ENCODE results near the gene NF2. TPM values are rescaled to one million over a fixed set of nuclear protein-coding genes. Genes with fewer than 3 reads are reported as not detected.

The NF2 gene
- total RNA-seq, 1 experiment from 2014 or later = 40.5 TPM

DNA sequence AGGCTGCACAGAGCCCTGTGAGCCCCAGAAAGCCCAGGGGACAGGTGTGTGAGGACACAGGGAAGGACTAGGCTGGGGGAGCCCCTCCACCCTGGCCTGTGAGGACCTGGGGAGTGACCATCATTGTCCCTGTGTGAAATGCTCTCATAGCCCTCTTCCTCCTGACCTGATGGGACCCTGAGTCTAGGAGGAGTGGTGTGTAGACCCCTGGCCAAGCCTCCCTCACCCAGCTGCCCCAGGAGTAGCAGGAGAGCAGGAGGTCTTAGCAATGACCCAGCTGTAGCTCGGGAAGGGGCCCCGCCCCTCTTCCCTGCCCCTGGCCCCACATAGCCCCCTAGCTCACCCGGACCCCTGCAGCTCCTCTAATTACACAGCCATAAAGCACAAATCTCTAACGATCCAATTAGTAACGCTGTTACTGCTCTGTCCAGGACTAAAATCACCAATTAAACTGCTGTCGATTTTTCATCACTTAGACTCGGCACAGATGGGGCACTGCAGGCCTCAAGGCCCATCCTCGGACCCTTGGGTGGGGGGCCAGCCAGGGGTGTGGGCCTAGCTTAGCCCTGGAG is 109.8 kb downstream of the NF2 start:
- DNase-seq (ENCODE audit: low spot score) = no peak
- intact Hi-C loops (cut with micrococcal nuclease; ENCODE audit: unreplicated experiment) = no loop called here
- Histone ChIP-seq H3K27me3 (replicated peaks; ENCODE audit: insufficient read depth, low read depth, low read length, poor library complexity) (peaks cover 12% of the 10 kb centered on the region), H3K36me3 (ENCODE audit: insufficient read depth, low read length, poor library complexity, severe bottlenecking) (no peaks in the 10 kb centered on the region), H3K9me3 (ENCODE audit: low read depth, low read length, poor library complexity, severe bottlenecking) (no peaks in the 10 kb centered on the region), H3K27ac (ENCODE audit: low read depth, low read length, poor library complexity, severe bottlenecking) (no peak overlapping the region), H3K4me1 (ENCODE audit: insufficient read depth, low read length, poor library complexity, severe bottlenecking) (no peaks in the 10 kb centered on the region), H3K4me3 (ENCODE audit: low read depth, low read length, poor library complexity, severe bottlenecking) (no peak overlapping the region)
- no TSS peak for BruUV-seq (replicated peaks)
- TF ChIP-seq CTCF (conservative IDR thresholded peaks at IDR 0.05; ENCODE audit: low read depth, low read length) = no peak
- no peak for TF ChIP-seq EZH2 (IDR thresholded peaks at IDR 0.05; ENCODE audit: borderline replicate concordance, low read depth, low read length, poor library complexity, severe bottlenecking)
- ChIA-PET POLR2A (ENCODE audit: low non-redundant PET) (no interaction called here), CTCF (no interaction called here)

GRCh38 chr22:29715240-29715639 is 111.8 kb downstream of the NF2 start:
- Histone ChIP-seq H3K27me3 (replicated peaks; ENCODE audit: insufficient read depth, low read depth, low read length, poor library complexity) (peaks cover 27% of the 10 kb centered on the region), H3K27ac (ENCODE audit: low read depth, low read length, poor library complexity, severe bottlenecking) (no peak overlapping the region), H3K36me3 (ENCODE audit: insufficient read depth, low read length, poor library complexity, severe bottlenecking) (no peaks in the 10 kb centered on the region), H3K4me1 (ENCODE audit: insufficient read depth, low read length, poor library complexity, severe bottlenecking) (no peaks in the 10 kb centered on the region), H3K4me3 (ENCODE audit: low read depth, low read length, poor library complexity, severe bottlenecking) (no peak overlapping the region), H3K9me3 (ENCODE audit: low read depth, low read length, poor library complexity, severe bottlenecking) (no peaks in the 10 kb centered on the region)
- intact Hi-C loops (cut with micrococcal nuclease; ENCODE audit: unreplicated experiment) = no loop called here
- BruUV-seq (replicated peaks) = no TSS peak
- ChIA-PET CTCF (no interaction called here), POLR2A (ENCODE audit: low non-redundant PET) (no interaction called here)
- TF ChIP-seq CTCF (conservative IDR thresholded peaks at IDR 0.05; ENCODE audit: low read depth, low read length) = no peak
- no peak for TF ChIP-seq EZH2 (IDR thresholded peaks at IDR 0.05; ENCODE audit: borderline replicate concordance, low read depth, low read length, poor library complexity, severe bottlenecking)
- no peak for DNase-seq (ENCODE audit: low spot score)

DNA sequence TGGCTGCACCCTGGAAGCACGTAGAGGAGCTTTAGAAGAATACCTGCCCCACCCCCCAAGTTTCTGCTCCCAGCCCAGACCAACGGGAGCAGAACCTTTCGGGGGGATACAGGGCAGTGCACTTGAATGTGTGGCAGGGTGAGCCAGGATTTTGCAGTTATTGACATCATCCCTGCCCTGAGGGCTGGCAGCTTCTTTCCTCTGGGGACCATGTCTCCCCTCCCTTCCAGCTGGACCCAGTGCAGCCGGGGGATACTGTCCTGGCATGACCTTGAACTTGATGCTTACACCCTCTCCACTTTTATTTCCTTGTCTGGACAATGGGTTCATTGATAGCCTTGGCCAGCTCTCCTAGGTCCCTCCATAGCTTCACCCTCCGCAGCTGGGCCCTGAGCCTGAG is 112.3 kb downstream of the NF2 start:
- BruUV-seq (replicated peaks) = no TSS peak
- H3K9me3 ChIP-seq (ENCODE audit: low read depth, low read length, poor library complexity, severe bottlenecking) = no peaks in the 10 kb centered on the region
- TF ChIP-seq CTCF (conservative IDR thresholded peaks at IDR 0.05; ENCODE audit: low read depth, low read length) (no peak), EZH2 (IDR thresholded peaks at IDR 0.05; ENCODE audit: borderline replicate concordance, low read depth, low read length, poor library complexity, severe bottlenecking) (no peak)
- intact Hi-C loops (cut with micrococcal nuclease; ENCODE audit: unreplicated experiment) = no loop called here
- H3K4me1 ChIP-seq (ENCODE audit: insufficient read depth, low read length, poor library complexity, severe bottlenecking) = no peaks in the 10 kb centered on the region
- H3K36me3 ChIP-seq (ENCODE audit: insufficient read depth, low read length, poor library complexity, severe bottlenecking) = no peaks in the 10 kb centered on the region
- CTCF ChIA-PET = no interaction called here
- POLR2A ChIA-PET (ENCODE audit: low non-redundant PET) = no interaction called here
- DNase-seq (ENCODE audit: low spot score) = no peak
- no peak overlapping the region for H3K4me3 ChIP-seq (ENCODE audit: low read depth, low read length, poor library complexity, severe bottlenecking)
- H3K27ac ChIP-seq (ENCODE audit: low read depth, low read length, poor library complexity, severe bottlenecking) = no peak overlapping the region
- H3K27me3 ChIP-seq (replicated peaks; ENCODE audit: insufficient read depth, low read depth, low read length, poor library complexity) = peaks cover 32% of the 10 kb centered on the region
